Activated CD4-positive, alpha-beta T cell treated with anti-CD3 and anti-CD28 coated beads for 1 hour (primary cell): Measurements from ENCODE around the gene ATAD2B.

ENCODE experiments used
- DNase-seq: peaks from one replicate; pipeline ENCODE4 v3.0.0-alpha.2; 2020

ATAD2B gene

DNA sequence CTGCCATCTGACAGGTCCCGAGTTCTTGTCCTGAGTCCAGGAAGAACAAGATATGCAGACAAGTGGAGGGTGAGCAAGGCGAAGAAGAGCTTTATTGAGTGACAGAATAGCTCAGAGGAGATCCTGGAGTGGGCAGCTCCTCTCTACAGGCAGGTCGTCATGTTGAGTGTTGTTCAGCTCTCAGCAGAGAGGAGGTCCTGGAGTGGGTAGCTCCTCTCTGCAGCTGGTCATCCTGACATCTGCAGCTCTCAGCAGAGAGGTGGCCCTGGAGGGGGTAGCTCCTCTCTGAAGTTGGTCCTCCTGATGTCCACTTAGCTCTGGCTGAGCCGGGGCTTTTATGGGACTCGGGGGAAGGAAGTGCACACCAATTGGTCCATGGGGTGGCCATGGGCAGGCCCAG is 90.4 kb downstream of the ATAD2B start:
- no peak for DNase-seq

- no peak for DNase-seq
Observed at GRCh38 chr2:23835988-23836387, 90.9 kb downstream of the ATAD2B start.

DNA sequence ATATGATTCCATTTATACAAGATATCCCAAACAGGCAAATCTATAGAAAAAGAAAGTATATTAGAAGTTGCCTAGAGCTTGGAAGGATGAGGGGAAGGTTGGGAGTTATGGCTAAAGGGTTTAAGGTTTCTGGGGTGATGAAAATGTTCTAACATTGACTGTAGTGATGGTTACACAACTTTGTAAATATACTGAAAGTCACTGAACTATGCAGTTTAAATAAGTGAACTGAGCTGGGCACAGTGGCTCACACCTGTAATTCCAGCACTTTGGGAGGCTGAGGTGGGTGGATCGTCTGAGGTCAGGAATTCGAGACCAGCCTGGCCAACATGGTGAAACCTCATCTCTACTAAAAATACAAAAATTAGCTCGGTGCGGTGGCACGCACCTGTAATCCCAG is 91.5 kb downstream of the ATAD2B start:
- DNase-seq, result no peak

DNA sequence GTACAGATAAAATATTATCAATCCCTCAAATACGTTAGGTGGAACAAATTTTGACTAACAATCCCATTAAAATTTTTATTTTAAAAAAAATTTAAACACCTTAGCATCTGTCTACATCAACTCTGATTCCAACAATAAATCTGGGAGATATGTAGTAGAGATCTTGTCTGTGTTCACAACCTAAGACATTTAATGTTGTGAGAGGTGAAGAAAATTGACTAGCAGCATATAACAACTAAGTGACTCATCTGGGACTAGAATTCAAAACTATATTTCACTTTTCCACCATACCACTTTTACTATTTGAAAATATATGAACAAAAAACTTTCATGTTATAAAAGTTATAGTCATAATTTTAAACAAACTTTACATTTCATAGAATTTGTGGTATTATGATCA is 97.9 kb downstream of the ATAD2B start:
- no peak for DNase-seq

DNA sequence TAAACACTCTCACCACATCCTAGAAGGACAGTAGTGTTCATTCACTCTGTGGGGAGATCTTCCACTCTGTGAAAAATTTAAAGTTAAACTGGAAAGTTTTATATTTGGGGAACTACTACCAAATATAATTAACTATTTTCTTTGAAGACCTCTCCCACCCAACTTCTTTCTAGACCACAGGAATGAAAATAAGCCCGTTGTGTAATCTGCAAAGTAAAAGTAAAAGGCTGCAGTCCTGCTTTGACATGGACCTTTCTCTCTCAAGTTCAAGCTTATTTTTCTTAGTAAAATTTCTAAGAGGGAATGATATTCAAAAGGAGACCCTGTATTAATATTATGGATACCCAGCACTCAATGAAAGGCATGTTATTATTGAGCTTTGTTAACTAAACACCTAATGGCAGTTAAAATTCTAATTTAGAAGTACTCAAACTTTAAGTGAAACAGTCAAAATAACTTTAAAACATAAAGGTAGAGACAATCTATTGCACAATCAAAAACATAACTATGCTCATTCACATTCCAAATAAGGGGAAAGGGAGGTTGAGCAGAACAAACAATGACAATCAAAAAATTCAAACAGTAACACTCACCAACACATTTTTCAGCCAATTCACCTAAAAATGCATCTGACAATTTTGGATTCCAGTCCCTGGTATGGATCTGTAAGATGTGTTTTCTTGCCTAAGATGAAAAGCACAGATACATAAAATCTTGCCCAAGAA is 98.5 kb downstream of the ATAD2B start:
- DNase-seq, result no peak

DNA sequence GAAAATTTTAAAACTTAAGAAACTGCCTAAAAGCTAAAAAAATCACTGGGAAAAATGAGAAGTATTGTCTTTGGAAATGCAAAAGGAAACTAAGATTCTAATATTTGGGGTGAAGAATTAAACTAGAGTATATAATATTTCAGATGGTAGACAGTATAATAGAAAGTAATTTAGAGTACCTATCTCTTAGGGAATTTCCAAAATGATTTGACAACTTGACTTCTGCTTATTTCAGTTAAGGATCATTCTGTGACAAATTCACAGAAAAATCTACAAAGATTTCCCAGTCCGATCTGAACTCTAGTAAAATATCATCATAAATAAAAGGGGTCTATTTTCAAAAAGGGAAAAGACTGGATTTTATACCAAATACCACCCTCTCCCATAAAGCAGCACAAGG is 99.6 kb downstream of the ATAD2B start:
- DNase-seq, result no peak

DNA sequence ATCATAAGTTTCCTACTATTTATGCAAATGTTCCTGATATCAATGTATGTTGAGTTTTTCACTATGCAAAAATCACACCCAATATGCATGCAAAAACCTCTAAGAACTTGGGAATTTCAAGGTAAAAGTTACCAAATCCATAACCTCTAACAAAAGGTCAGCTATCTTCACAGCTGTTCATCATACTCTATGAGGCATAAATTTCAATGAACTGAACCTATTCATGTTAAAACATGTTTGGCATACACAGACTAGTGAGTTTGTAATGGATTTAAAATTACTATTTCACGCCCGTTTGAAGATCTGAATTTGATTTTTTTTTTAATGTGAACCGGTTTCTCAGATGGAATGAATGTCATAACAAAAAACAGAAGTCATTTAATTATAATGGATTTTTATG is 100.2 kb downstream of the ATAD2B start:
- no peak for DNase-seq

GRCh38 chr2:23826040-23826439 is 100.9 kb downstream of the ATAD2B start:
- DNase-seq, result no peak

GRCh38 chr2:23824777-23825212 is 102.1 kb downstream of the ATAD2B start:
- DNase-seq, result no peak

DNA sequence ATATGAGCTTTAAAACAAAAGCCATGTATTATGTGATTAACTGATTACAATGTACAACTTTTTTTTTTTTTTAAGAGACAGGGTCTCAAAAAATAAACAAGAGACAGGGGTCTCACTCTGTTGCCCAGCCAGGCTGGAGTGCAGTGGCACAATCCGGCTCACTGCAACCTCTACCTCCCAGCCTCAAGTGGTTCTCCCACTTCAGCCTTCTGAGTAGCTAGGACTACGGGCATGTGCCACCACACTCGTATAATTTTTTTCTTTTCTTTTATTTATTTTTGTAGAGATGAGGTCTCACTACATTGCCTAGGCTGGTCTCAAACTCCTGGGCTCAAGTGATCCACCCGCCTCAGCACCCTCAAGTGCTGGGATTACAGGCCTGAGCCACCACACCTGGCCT is 103.1 kb downstream of the ATAD2B start:
- no peak for DNase-seq

DNA sequence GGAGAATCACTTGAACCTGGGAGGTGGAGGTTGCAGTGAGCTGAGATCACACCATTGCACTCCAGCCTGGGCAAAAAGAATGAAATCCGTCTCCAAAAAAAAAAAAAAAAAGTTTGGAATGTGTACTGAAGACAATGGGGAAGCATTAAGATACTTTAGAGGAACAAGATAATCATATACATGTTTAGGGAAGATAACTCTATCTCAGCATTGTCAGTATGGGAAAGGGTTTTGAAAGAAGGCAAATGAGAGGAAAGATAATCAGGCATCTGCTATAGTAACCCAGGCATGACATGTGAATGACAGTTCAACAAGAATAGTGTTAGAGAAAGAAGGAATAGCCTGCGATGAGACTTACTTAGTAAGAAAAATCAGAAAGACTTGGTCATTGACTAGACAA is 112.0 kb downstream of the ATAD2B start:
- no peak for DNase-seq

- DNase-seq, result no peak
Observed at GRCh38 chr2:23813438-23813837, 113.5 kb downstream of the ATAD2B start.

GRCh38 chr2:23809150-23809549 is 117.8 kb downstream of the ATAD2B start:
- no peak for DNase-seq

GRCh38 chr2:23806665-23807249 is 120.2 kb downstream of the ATAD2B start:
- DNase-seq, result no peak

- DNase-seq, result no peak
Observed at GRCh38 chr2:23806201-23806600, 120.7 kb downstream of the ATAD2B start.

GRCh38 chr2:23803965-23804542 is 122.9 kb downstream of the ATAD2B start:
- DNase-seq, result no peak

- DNase-seq, result no peak
Observed at GRCh38 chr2:23803264-23803964, 123.5 kb downstream of the ATAD2B start.

GRCh38 chr2:23801396-23801795 is 125.5 kb downstream of the ATAD2B start:
- DNase-seq, result no peak

GRCh38 chr2:23794234-23794633 is 132.7 kb downstream of the ATAD2B start:
- no peak for DNase-seq

- DNase-seq, result no peak
Observed at GRCh38 chr2:23793476-23793875, 133.4 kb downstream of the ATAD2B start.

- DNase-seq, result no peak
Observed at GRCh38 chr2:23791030-23791429, 135.9 kb downstream of the ATAD2B start.

- DNase-seq, result no peak
Observed at GRCh38 chr2:23789012-23789411, 137.9 kb downstream of the ATAD2B start.

DNA sequence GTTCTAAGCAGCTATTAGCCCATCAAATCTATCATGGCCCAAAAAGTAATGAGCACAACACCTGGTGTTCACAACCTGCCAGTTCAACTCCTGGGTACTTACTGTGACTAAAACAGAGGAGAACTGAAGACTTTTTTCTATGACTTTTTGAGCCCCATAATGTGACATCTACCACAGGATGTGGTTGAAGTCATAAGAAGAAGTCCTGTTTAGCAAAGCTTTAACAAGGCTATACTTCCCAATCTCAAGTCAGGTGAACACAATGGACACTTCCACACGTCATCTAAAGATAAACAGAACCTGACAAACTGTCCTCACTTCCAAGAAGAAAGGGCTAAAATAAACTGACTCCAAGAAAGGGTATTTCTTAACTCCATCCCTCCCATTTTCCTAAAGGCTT is 138.8 kb downstream of the ATAD2B start:
- DNase-seq, result no peak

DNA sequence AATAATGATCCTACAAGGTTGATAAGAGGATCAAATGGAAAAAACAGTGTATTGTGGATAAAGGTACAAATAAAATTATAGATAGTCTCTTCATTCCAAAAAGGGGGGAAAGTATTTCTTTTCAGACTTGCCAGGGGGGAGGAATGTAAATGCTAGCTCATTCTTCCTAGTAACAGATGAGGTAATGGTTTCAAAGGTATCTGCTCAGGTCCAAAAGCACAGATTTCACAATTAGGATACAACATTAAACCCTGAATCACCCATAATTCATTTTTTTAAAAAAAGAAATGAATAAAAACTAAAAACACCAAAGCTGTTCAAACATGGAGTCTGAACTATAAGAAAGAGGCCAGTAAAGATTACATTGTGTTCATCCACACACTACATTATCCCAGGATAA is 142.0 kb downstream of the ATAD2B start:
- no peak for DNase-seq
